ENCODE data around the gene DGCR6L. TPM values are rescaled to one million over a fixed set of nuclear protein-coding genes. Genes with fewer than 3 reads are reported as not detected.
"Not testable (repeated sequence)": the region's sequence is repeated elsewhere in the genome, so short reads cannot be mapped to it uniquely, and the experiment has no call there.

Gene DGCR6L
- total and polyA plus RNA-seq, 2 experiments from 2014 or later, result 84.6 to 111 TPM

DNA sequence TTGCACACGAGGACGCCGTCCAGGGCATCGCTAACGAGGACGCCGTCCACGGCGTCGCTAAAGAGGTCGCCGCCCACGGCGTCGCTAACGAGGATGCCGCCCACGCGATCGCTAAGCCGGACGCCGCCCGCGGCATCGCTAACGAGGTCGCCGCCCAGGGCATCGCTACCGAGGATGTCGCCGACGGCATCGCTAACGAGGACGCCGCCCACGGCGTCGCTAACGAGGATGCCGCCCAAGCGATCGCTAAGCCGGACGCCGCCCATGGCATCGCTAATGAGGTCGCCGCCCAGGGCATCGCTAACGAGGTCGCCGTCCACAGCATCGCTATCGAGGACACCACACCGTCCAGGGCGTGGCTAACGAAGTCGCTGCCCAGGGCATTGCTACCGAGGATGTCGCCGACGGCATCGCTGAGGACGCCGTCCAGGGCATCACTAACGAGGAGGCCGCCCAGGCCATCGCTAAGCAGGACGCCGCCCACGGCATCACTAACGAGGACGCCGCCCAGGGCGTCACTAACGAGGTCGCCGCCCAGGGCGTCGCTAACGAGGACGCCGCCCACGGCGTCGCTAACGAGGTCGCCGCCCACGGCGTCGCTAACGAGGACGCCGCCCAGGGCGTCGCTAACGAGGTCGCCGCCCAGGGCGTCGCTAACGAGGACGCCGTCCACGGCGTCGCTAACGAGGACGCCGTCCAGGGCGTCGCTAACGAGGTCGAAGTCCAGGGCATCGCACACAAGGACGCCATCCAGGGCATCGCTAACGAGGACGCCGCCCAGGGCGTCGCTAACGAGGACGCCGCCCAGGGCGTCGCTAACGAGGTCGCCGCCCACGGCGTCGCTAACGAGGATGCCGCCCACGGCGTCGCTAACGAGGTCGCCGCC, 41.2 kb upstream of the DGCR6L start:
- H3K4me1 ChIP-seq (ENCODE audit: insufficient read depth), result peaks cover 16% of the 10 kb centered on the region
- H3K27me3 ChIP-seq (replicated peaks; ENCODE audit: insufficient read depth); in situ Hi-C loops (cut with MboI); H3K36me3 ChIP-seq (ENCODE audit: low read depth); H3K4me3 ChIP-seq; H4K20me1 ChIP-seq (ENCODE audit: insufficient read depth); H3K27ac ChIP-seq; H3K9me2 ChIP-seq (ENCODE audit: insufficient read depth); H3K9ac ChIP-seq; H3K4me2 ChIP-seq (ENCODE audit: unreplicated experiment); DNase-seq; H3K9me3 ChIP-seq (ENCODE audit: low read depth); H3K79me2 ChIP-seq (ENCODE audit: insufficient read depth); H2AFZ ChIP-seq: not testable (repeated sequence)
- 96 to 99% methylated on average over 12 to 145 of the region's 145 CpGs for WGBS, 2 experiments (ENCODE audit: low coverage in 1 of 2, low lambda C conversion rate in 2 of 2, missing lambda C conversion rate in 2 of 2)
- peaks cover 18% of the 10 kb centered on the region for H3F3A ChIP-seq (ENCODE audit: insufficient read depth)

DNA sequence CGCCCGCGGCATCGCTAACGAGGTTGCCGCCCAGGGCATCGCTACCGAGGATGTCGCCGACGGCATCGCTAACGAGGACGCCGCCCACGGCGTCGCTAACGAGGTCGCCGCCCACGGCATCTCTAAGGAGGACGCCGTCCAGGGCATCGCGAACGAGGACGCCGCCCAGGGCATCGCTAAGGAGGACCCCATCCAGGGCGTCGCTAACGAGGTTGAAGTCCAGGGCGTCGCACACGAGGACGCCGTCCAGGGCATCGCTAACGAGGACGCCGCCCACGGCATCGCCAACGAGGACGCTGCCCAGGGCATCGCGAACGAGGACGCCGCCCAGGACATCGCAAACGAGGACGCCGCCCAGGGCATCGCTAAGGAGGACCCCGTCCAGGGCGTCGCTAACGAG, 40.4 kb upstream of the DGCR6L start:
- Histone ChIP-seq H3F3A (ENCODE audit: insufficient read depth) (peaks cover 16% of the 10 kb centered on the region), H3K4me1 (ENCODE audit: insufficient read depth) (peaks cover 15% of the 10 kb centered on the region)
- H3K9me3 ChIP-seq (ENCODE audit: low read depth); DNase-seq; H3K4me3 ChIP-seq; H4K20me1 ChIP-seq (ENCODE audit: insufficient read depth); H3K79me2 ChIP-seq (ENCODE audit: insufficient read depth); H3K36me3 ChIP-seq (ENCODE audit: low read depth); H3K27ac ChIP-seq; H2AFZ ChIP-seq; H3K4me2 ChIP-seq (ENCODE audit: unreplicated experiment); in situ Hi-C loops (cut with MboI); H3K9me2 ChIP-seq (ENCODE audit: insufficient read depth); H3K27me3 ChIP-seq (replicated peaks; ENCODE audit: insufficient read depth); H3K9ac ChIP-seq: not testable (repeated sequence)
- WGBS, 2 experiments (ENCODE audit: low coverage in 1 of 2, low lambda C conversion rate in 2 of 2, missing lambda C conversion rate in 2 of 2), result 97% methylated on average over 60 of the region's 60 CpGs; no CpG with 5 or more reads in 1 of the 2 experiments

DNA sequence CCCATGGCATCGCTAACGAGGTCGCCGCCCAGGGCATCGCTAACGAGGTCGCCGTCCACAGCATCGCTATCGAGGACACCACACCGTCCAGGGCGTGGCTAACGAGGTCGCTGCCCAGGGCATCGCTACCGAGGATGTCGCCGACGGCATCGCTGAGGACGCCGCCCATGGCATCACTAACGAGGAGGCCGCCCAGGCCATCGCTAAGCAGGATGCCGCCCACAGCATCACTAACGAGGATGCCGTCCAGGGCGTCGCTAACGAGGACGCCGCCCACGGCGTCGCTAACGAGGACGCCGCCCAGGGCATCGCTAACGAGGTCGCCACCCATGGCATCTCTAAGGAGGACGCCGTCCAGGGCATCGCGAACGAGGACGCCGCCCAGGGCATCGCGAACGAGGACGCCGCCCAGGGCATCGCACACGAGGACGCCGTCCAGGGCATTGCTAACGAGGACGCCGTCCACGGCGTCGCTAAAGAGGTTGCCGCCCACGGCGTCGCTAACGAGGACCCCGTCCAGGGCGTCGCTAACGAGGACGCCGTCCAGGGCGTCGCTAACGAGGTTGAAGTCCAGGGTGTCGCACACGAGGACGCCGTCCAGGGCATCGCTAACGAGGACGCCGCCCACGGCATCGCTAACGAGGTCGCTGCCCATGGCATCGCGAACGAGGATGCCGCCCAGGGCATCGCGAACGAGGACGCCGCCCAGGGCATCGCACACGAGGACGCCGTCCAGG, 38.8 kb upstream of the DGCR6L start:
- H3K9me2 ChIP-seq (ENCODE audit: insufficient read depth); in situ Hi-C loops (cut with MboI); H3K4me2 ChIP-seq (ENCODE audit: unreplicated experiment); H3K4me3 ChIP-seq; H3F3A ChIP-seq (ENCODE audit: insufficient read depth); H3K9ac ChIP-seq; H3K79me2 ChIP-seq (ENCODE audit: insufficient read depth); DNase-seq; H3K4me1 ChIP-seq (ENCODE audit: insufficient read depth); H2AFZ ChIP-seq; H3K27ac ChIP-seq; H3K9me3 ChIP-seq (ENCODE audit: low read depth); H3K36me3 ChIP-seq (ENCODE audit: low read depth); H4K20me1 ChIP-seq (ENCODE audit: insufficient read depth); H3K27me3 ChIP-seq (replicated peaks; ENCODE audit: insufficient read depth): not testable (repeated sequence)
- WGBS, 2 experiments (ENCODE audit: low coverage in 1 of 2, low lambda C conversion rate in 2 of 2, missing lambda C conversion rate in 2 of 2), result 93 to 98% methylated on average over 8 to 92 of the region's 103 CpGs

DNA sequence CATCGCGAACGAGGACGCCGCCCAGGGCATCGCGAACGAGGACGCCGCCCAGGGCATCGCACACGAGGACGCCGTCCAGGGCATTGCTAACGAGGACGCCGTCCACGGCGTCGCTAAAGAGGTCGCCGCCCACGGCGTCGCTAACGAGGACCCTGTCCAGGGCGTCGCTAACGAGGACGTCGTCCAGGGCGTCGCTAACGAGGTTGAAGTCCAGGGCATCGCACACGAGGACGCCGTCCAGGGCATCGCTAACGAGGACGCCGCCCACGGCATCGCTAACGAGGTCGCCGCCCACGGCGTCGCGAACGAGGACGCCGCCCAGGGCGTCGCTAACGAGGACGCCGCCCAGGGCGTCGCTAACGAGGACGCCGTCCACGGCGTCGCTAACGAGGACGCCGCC, 38.1 kb upstream of the DGCR6L start:
- H3K4me3 ChIP-seq; H3K4me2 ChIP-seq (ENCODE audit: unreplicated experiment); DNase-seq; H3K27ac ChIP-seq; H3K4me1 ChIP-seq (ENCODE audit: insufficient read depth); in situ Hi-C loops (cut with MboI); H3K79me2 ChIP-seq (ENCODE audit: insufficient read depth); H3F3A ChIP-seq (ENCODE audit: insufficient read depth); H2AFZ ChIP-seq; H4K20me1 ChIP-seq (ENCODE audit: insufficient read depth); H3K9me3 ChIP-seq (ENCODE audit: low read depth); H3K9me2 ChIP-seq (ENCODE audit: insufficient read depth); H3K36me3 ChIP-seq (ENCODE audit: low read depth); H3K27me3 ChIP-seq (replicated peaks; ENCODE audit: insufficient read depth); H3K9ac ChIP-seq: not testable (repeated sequence)
- whole genome bisulfite sequencing, 2 experiments (ENCODE audit: low coverage in 1 of 2, low lambda C conversion rate in 2 of 2, missing lambda C conversion rate in 2 of 2), result 94% methylated on average over 50 of the region's 70 CpGs; no CpG with 5 or more reads in 1 of the 2 experiments

DNA sequence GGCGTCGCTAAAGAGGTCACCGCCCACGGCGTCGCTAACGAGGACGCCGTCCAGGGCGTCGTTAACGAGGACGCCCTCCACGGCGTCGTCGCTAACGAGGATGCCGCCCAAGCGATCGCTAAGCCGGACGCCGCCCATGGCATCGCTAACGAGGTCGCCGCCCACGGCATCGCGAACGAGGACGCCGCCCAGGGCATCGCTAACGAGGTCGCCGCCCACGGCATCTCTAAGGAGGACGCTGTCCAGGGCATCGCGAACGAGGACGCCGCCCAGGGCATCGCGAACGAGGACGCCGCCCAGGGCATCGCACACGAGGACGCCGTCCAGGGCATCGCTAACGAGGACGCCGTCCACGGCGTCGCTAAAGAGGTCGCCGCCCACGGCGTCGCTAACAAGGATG, 37.0 kb upstream of the DGCR6L start:
- H3K27me3 ChIP-seq (replicated peaks; ENCODE audit: insufficient read depth); in situ Hi-C loops (cut with MboI); H3K36me3 ChIP-seq (ENCODE audit: low read depth); H2AFZ ChIP-seq; H4K20me1 ChIP-seq (ENCODE audit: insufficient read depth); H3K4me2 ChIP-seq (ENCODE audit: unreplicated experiment); H3K4me1 ChIP-seq (ENCODE audit: insufficient read depth); H3F3A ChIP-seq (ENCODE audit: insufficient read depth); H3K9me3 ChIP-seq (ENCODE audit: low read depth); H3K27ac ChIP-seq; H3K4me3 ChIP-seq; H3K9ac ChIP-seq; DNase-seq; H3K9me2 ChIP-seq (ENCODE audit: insufficient read depth); H3K79me2 ChIP-seq (ENCODE audit: insufficient read depth): not testable (repeated sequence)
- WGBS, 2 experiments (ENCODE audit: low coverage in 1 of 2, low lambda C conversion rate in 2 of 2, missing lambda C conversion rate in 2 of 2), result 96 to 100% methylated on average over 1 to 66 of the region's 66 CpGs

DNA sequence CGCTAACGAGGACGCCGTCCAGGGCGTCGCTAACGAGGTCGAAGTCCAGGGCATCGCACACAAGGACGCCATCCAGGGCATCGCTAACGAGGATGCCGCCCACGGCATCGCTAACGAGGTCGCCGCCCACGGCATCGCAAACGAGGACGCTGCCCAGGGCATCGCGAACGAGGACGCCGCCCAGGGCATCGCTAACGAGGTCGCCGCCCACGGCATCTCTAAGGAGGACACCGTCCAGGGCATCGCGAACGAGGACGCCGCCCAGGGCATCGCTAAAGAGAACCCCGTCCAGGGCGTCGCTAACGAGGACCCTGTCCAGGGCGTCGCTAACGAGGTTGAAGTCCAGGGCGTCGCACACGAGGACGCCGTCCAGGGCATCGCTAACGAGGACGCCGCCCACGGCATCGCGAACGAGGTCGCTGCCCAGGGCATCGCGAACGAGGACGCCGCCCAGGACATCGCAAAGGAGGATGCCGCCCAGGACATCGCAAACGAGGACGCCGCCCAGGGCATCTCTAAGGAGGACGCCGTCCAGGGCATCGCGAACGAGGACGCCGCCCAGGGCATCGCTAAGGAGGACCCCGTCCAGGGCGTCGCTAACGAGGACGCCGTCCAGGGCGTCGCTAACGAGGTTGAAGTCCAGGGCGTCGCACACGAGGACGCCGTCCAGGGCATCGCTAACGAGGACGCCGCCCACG, 36.2 kb upstream of the DGCR6L start:
- WGBS, 2 experiments (ENCODE audit: low coverage in 1 of 2, low lambda C conversion rate in 2 of 2, missing lambda C conversion rate in 2 of 2), result 95 to 100% methylated on average over 3 to 98 of the region's 98 CpGs
- DNase-seq; H3K4me2 ChIP-seq (ENCODE audit: unreplicated experiment); H3K27ac ChIP-seq; H3K79me2 ChIP-seq (ENCODE audit: insufficient read depth); H3K9me2 ChIP-seq (ENCODE audit: insufficient read depth); H3K27me3 ChIP-seq (replicated peaks; ENCODE audit: insufficient read depth); H3K9me3 ChIP-seq (ENCODE audit: low read depth); H3K9ac ChIP-seq; H3K36me3 ChIP-seq (ENCODE audit: low read depth); H4K20me1 ChIP-seq (ENCODE audit: insufficient read depth); H3K4me3 ChIP-seq; in situ Hi-C loops (cut with MboI); H3F3A ChIP-seq (ENCODE audit: insufficient read depth); H3K4me1 ChIP-seq (ENCODE audit: insufficient read depth); H2AFZ ChIP-seq: not testable (repeated sequence)
